NCI-H2171 (cell line): ENCODE measurements around the gene CEP44.
A peak's percentile ranks its signal among the peaks of the same experiment; 100 is the strongest.
"Not testable (repeated sequence)": the region's sequence is repeated elsewhere in the genome, so short reads cannot be mapped to it uniquely, and the experiment has no call there.

Source experiments
- DNase-seq: peaks from one replicate; lab custom pipeline; 2025; lab: John Stamatoyannopoulos, UW

CEP44 gene

GRCh38 chr4:174283507-174284471, at the start of gene CEP44, which contains the start of gene FBXO8:
Gene CEP44, plus strand, starts transcription at chr4:174283911. Its CDS starts 15,211 bp downstream, at chr4:174299122.
Gene FBXO8, minus strand, starts transcription at chr4:174283667. Its CDS starts 20,575 bp downstream, at chr4:174263092.
- peak; percentile 38 for DNase-seq

GRCh38 chr4:174236359-174236758, 47.4 kb upstream of the CEP44 start:
- no peak for DNase-seq

GRCh38 chr4:174241162-174241561, 42.5 kb upstream of the CEP44 start:
- no peak for DNase-seq

- DNase-seq: no peak
These were observed 39.3 kb upstream of the CEP44 start for GRCh38 chr4:174244441-174244840.

DNA sequence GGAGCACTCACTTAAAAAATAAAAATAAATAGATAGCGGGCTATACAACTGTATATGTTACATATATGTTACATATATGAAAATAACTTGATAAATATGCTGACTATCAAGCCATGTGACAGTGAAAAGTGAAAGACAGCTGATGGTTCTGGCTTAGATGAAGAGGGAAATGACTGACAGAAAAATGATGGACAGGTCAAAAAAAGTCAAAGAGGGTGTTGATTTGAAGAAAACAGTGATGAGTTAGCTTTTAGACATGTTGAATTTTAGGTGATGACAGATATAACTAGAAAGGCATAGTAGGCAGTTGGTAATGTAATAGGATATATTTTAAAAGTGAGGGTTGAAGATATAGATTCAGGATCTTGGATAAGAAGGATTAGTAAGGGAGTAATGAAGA, 38.0 kb upstream of the CEP44 start:
- DNase-seq: no peak

GRCh38 chr4:174248407-174248806, 35.3 kb upstream of the CEP44 start:
- DNase-seq: no peak

GRCh38 chr4:174252412-174252811, 31.3 kb upstream of the CEP44 start:
- DNase-seq: no peak

DNA sequence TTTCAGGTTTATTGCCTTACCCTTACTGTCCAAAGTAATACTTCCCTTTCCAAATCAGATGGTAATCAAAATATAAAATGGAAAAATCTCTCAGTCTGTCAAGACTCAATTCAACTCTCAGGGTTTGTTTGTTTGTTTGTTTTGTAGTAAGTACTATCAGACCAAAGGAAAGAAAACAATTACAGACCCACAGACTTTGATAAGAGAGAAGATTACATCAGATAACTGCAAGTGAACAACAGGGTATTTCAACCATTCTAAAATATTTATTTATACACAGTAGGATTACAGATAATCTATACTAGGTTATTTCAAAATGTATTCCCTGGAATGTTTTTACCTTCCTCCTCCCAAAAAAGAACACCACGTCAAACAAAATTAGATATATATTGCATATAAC, 29.1 kb upstream of the CEP44 start:
- DNase-seq: no peak

- DNase-seq: no peak
These were observed 28.3 kb upstream of the CEP44 start for GRCh38 chr4:174255374-174255773.

DNA sequence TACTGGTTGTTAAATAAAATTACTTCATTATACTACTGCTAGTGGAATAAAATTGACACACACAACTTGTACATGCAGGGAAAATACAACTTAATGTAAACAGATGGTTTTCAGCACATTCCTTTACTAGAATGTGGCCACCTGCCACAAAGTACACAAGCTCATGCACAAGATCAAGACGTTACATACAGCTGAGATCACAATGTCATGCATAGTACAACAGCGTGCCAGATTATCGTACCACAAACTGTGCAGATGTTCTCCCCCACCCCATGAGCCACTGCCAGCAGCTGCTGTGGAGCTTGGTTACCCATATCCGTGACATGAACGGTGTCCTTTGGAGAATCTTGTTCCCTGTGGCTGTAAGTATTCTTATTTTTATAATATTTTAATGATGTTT, 27.9 kb upstream of the CEP44 start:
- DNase-seq: no peak

GRCh38 chr4:174256277-174256713, 27.4 kb upstream of the CEP44 start:
- DNase-seq: no peak

- no peak for DNase-seq
These were observed 24.1 kb upstream of the CEP44 start for GRCh38 chr4:174259580-174259979.

GRCh38 chr4:174260099-174260498, 23.6 kb upstream of the CEP44 start:
- no peak for DNase-seq

GRCh38 chr4:174261432-174261831, 22.3 kb upstream of the CEP44 start:
- not testable (repeated sequence) for DNase-seq

- no peak for DNase-seq
These were observed 20.9 kb upstream of the CEP44 start for GRCh38 chr4:174262624-174263444.

GRCh38 chr4:174263445-174263736, 20.3 kb upstream of the CEP44 start:
- no peak for DNase-seq

- peak; percentile 56 for DNase-seq
These were observed 17.8 kb upstream of the CEP44 start for GRCh38 chr4:174265916-174266315.

- DNase-seq: no peak
These were observed 17.3 kb upstream of the CEP44 start for GRCh38 chr4:174266416-174266815.

DNA sequence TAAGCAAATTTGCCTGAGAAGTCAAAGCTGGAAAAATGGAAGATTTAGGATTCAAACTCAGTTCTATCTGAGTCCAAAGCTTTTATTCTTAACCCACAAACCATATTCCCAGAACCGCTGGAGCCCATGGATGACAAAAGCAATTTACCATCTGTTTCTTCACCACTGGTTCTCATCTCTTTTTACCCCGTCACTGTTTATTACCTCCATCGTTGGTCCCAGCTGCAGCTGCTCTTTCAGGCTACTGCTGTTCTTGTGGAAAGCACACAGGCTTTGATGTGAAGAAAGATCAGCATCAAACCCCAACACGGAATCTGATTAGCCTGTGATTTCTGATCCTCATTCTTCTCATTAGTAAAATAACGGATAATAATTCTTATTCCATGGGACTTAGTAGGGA, 9.8 kb upstream of the CEP44 start:
- DNase-seq: no peak

GRCh38 chr4:174274436-174274835, 9.3 kb upstream of the CEP44 start:
- no peak for DNase-seq

GRCh38 chr4:174275101-174275500, 8.6 kb upstream of the CEP44 start:
- DNase-seq: no peak

DNA sequence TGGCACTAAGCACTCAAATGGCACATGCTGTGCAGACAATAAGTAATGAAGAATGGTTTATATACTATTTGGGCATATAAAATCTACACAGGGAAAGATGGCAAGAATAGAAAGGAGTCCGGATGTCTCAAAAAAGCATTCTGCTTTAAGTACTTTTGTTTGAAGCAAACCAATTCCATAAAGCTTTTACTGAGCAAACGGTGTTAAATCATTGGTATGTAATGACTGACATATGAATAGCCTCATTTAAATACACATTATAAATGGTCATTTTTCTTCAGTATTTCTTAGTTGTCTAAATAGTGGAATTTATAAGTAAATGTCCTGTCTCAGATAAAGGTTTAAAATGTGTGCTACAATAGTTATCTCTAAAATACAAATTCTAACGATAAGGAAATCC, 6.3 kb upstream of the CEP44 start:
- DNase-seq: no peak

DNA sequence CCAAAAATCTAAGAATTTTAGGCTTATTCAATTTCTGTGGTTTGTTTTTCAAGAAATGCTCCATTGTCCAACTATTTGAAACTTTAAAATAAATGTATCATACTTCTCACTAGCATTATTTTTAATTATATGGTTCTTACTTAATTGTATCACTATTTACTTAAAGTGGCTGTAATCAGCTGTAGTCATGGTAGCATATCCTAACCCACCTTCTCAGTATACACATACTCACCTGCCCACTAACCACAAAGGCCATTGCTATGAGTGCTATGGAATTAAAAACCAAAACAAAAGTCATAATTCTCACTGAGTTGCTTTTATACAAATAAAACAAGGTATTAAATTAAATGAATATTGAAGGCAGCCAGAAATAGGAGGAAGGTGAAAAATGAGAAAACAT, 5.2 kb upstream of the CEP44 start:
- DNase-seq: no peak
